Measurements from ENCODE around the gene MAP2K6.
"Not testable (repeated sequence)": the region's sequence is repeated elsewhere in the genome, so short reads cannot be mapped to it uniquely, and the experiment has no call there.

The MAP2K6 gene

DNA sequence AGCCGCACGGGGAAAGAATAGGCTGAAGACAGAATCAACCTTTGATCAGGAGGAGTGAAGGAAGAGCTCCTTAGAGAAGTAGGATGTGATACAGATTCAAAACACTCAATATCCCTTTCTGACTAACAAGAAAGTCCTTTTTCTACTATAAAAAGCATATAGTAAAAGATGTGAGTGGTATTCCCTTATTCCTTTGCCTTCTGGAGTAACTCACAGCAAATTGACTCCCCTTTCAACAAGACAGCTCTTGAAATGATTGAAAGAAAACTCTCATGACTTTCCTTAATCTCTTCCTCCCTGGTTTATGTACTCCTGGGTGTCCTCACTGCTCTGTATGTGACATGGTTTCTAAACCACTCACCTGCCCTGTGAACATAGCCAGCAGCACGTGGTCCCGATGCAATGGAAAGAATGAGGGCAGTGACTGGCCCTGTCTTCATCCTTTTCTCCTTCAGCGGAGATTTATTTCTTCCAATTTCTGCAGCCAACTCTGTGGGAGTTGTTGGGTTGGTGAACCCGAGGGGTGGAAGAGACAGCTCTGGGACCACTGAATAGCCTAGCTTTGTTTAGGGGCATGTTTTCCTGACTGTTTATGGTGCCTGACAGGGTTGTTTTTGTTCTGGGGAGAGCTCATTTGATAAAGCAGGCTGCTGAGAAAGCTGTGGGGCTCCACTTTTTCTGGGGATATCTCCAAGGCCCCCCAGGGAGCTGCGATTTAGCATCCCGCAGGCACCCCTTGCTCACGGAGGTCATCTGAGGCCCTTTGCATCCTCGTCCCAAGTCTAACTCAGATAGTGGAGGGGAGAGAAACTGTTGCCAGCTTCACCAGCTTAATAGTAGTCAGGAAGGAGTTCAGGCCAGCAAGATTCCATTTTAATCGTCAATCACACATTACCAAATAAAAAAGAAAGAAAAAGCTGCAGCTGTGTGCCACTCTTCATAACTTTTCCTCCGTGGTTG is 46.7 kb downstream of the MAP2K6 start:
- DNase-seq, result no peak

DNA sequence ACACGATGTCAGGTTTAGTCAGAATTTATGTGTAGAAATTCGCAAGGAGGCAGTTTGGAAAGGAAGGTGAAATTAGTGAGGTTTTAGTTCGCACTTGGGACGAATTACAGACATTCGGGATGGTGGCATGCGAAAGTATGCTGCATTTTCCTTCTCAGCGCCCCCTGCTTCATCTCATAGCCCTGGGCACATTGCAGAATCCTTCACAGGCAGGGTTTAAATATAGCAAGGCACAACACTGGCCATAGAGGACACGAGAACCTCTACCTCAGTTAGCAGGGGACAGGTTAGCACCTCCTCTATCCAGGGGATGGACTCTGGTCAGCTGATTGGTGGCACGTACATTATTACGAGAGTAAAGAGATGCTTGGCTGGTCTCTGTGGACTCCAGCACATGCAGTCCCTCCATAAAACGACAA is 47.5 kb downstream of the MAP2K6 start:
- DNase-seq, result no peak

DNA sequence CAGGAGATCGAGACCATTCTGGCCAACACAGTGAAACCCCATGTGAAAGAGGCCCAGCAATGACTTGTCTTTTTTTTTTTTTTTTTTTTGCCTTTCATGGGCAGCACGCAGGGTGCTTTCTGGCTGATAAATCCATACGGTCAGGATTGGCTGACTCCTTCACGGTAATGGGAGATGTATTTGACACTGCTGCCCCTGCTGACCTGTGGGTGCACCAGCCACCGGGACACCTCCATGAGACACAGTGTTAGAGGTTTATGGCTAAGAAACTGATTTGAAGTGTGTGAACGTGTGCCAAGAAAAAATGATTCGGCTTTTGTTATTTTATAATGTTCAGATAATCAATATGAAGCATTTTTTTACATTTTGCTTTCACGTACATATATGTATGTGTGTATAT is 48.4 kb downstream of the MAP2K6 start:
- no peak for DNase-seq

DNA sequence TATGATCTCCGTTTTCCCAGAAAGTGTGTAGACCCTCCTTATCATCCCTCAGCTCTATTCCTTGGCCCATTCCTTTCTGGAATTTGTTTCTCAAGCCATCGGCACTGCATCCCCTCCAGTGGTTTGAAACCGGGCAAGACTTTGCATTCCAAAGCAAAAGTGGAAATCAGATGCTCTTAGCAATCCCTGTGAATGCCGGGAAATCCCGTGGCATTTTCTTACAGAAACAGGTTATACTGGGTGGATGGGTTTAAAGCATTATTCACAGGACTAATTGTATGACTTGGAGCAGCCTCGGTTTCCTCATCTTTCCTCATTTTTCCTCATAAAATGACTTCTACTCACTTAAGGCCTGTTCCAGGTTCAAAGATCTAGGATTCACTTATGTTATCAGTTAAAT is 52.0 kb downstream of the MAP2K6 start:
- DNase-seq, result no peak

DNA sequence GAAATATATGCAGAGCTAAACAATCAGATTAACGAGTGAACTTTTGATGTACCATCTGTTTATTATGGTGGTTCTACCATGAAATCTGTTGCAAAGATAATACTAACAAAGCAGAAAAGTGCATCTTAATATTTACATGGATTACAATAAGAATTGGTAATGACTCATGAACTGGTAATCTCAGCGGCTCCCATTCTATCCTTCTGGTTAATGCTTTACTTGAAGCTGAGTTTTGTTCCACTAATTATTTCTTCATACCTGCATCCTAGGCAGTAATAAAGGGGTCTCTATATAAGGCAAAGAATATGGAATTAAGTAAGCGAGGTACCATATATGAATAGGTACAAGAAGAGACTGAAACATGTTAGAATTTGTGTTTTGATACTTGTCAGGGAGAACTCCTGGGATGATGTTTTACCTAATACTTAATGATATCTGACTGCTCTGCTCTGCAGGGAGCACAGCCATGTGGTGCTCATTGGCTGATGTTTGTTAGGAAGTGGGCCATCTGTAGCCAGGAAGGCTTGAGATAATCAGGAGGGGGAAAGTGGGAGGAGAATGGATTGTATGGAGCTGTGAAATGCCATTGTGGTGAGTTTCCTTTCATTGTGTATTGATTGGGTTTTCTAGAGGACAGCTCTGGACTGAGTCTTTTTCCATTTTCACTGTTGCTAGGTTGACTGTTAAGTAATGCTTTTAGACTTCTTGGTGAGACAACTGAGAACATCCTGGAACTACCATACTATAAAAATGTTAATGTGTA is 52.6 kb downstream of the MAP2K6 start:
- DNase-seq, result no peak

DNA sequence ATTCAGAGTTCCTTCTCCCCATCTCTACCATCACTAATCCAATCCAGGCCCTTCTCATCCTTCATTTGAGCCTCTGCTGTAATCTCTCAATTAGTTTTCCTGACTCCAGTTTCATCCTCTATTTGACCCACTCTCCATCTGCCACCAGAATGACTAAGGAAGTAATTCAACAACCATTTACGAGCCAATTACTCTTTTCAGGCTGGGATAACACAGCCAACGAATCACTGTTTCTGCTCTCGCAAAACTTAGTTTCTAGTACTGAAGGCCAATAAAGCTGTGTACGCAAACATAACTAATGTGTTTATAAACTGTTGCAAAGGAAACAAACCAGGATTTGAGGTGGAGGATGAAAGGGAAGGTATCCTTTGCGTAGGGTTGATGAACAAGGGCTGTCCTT is 53.7 kb downstream of the MAP2K6 start:
- no peak for DNase-seq

DNA sequence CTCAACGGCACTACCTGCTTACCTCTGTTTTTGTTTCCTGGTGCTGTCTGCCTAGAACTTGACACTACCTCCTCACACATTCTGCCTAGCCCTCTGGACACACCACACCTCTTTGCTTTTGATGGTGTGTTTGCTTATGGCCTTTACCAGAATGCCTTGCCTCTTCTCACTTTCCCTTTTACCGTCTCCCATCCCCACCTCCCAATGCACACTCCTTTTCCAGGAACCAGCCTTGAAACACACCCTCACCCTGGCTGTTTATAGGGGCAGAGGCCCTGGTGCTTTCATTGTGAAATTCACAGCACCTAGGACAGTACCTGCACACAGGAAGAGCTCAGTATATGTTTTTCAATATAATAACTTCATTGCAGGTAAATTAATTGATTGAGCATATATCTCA is 56.2 kb downstream of the MAP2K6 start:
- no peak for DNase-seq

DNA sequence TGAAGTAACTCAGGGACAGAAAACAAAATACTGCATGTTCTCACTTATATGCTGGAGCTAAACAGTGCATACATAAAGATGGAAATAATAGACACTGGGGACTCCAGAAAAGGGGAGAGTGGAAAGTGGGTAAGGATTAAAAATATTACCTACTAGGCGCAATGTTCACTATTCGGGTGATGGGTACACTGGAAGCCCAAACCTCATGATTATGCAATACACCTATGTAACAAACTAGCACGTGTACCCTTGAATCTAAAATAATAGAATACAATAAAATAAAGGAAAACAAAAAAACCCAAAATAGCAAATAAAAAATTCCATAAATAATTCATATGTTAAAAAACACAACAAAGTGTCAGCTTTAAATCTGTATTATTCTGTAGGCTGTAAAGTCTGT is 56.9 kb downstream of the MAP2K6 start:
- DNase-seq, result no peak

DNA sequence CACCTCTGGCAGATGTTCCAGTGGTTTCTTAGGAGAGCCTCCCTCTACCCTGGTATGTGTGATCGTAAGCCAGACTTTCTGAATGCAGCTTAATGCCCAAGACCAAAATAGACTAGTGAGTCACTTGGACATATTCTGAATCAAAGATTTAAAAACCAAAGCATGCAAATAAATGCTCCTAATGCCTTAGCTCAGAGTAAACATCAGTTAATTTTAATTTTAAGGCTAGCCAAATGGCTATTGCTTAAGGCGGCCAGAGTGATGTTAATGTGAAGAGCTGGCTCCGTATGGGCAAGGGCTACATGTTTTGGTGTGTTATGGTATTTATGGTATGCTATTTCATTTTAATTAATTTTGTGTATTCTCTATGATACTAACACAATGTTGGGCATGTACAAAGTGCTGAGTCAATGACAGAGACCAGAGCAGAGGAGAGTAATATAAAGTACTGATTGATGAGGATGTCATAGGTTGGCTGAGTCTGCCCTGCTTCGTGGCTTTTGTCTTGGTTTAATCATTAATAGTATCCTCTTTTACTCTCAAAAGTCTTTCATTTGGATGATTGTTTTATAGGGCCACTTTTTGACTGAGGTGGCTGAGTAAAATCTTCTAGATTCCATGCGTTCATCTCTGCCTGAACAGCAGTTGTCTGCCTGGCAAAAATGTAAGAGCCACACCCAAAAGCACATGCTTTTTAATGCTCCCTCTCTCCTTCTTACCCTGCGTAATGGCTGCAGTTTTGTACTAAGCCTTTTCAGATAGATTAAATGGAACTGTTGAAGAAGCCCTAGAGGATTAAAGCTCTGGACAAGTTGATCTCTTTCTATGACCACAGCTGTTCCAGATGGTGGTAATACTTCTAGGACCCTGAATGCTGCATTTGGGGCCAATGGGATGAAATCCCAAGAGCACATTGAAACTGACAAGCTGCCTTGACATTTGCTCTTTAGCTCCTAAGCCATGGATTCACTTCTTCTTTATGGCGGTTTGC is 59.6 kb downstream of the MAP2K6 start:
- DNase-seq, result no peak

DNA sequence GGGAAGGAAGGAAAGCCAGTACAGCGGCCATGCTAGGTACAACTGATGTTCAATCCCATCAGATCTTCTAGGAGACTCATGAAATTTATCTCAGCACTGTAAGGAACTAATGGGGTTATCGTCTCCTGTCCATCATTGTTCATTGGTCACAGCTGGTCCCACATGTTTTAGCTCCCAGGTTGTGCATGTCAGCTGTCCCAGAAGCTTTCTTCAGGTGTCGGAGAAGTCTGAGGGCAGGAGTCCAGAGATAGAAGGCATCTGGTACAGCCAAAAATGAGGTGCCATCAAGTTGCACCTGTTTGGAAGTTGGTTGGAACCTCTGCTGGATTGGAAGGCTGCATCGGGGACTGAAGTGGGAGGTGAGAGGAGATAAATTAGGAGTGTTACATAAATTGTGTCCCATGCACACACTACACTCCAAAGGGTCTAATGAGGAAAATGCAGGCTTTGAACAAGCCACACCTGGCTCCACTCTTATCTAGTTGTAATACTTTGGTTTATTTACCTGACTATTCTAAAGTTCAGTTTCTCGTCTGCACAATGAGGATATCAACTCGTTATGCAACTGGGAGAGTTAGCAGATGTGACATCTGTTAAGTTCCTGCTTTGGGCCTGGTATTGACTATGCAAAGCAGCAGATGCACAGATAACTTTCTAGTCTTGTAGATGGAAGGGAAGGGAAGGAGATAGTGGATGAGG is 62.9 kb downstream of the MAP2K6 start:
- no peak for DNase-seq

DNA sequence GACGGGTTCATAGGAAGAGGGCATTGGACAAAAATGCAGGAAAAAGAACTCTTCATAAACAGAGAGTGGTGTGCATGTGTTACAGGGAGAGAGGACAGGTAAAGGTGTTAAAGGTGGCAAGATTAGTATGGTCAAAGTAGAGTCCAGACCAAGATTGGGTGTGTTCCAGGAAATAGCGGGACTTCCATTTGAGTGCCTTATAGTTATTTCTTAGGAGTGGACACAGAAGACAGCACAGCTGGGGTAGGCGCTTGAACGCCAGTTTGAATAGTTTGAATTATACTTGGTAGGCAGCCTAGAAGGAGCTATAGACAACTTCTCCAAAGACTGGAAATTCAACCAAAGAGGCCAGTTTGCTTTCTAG is 63.4 kb downstream of the MAP2K6 start:
- DNase-seq, result no peak

DNA sequence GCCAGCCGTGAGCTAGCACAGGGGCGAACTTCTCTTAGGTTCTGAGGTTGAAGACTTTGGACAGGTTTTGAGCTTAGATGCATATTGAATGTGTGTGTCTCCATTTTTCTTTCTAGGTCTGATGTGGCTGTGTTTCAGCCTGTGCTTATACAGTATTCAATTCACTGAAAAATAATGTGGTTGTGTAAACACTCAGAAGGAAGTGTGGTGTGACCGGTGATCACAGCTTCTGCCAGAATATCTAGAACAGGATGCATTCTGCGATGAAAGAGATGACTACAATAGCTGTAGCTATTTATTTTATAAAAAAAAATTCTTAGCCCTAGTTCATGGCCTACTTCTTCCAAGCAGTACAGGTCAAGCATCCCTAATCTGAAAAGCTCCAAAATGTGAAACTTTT is 64.4 kb downstream of the MAP2K6 start:
- no peak for DNase-seq

DNA sequence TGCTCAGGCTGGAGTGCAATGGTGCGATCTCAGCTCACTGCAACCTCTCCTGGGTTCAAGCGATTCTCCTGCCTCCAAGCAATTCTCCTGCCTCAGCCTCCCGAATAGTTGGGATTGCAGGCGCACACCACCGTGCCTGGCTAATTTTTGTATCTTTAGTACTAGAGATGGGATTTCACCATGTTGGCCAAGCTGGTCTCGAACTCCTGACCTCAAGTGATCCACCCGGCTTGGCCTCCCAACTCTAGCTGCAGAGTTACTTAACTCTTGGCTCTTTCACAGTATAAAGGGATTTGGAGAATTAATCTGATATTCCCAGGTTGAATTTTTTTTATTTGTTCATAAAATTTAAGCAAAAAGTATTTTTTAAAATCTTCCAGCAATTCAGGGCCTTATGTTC is 65.3 kb downstream of the MAP2K6 start:
- DNase-seq, result not testable (repeated sequence)

DNA sequence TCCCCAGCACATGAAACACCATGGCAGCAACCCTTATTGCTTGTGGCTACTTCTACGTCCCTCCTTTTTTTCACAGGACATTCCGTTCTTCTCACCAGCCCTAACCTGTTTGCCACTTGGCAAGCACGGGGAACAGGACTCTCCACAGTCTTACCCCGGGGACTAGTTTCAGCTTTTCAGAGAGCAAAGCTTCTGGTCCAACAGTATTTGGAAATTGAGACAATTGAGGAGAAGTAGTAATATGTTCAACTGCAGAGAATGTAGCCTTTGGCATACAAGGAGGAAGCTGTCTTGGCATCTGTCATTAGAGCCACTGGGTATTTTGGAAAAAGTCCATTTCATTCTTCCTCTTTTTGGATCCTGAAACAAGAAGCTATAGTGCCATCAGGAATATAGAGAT is 65.7 kb downstream of the MAP2K6 start:
- no peak for DNase-seq

DNA sequence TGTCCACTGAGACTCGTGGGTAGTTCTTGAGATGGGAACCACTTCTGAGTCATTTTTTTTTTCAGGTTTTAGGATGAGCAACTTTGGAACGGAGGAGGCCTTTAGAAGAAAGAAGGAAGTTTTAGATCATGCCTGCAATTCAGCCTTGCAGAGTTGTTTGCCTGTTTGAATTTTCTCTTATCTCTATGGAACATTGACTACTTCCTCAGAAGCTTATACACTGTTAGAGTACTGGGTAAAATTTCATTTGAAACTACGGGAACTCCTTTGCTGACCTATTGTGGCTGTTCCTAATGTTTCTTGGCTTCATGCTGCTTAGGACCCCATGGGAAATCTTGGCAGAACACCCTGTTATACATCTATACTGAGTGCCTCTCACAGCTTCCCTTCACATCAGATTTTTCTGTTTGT is 70.8 kb downstream of the MAP2K6 start:
- no peak for DNase-seq

DNA sequence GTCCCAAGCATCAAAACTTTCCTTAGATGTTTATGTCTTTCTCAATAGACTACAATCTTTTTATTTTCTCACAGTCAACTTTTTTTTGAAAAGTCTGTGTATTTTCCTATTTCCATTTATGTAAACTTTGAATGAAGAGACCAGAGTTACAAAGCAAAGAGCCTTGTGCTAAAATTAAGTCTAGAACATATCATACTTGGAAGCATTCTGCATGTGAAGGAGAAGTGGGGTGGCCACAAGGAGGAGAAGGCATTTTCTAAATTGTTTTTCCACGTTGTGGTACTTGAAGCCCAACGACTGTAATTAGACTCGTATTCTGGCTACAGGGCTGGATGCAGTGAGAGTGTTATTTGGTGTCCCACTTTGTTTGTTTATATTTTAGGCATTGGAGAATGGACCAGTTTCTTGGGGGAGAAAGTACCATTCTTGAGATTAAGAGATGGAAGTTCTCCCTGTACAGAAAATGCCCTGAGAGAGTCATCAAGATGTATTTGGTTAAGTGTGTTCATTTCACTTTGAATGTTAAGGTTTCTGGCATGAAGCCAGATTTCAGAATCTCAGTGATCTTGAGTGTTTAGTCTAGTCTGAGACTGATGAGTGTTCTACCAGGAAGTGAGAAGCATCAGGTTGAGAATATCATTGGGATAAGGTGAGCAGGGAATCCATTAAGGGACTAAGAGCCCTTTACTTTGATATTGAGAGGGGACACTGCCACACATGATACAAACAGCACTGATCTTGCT is 71.6 kb downstream of the MAP2K6 start:
- DNase-seq, result no peak

DNA sequence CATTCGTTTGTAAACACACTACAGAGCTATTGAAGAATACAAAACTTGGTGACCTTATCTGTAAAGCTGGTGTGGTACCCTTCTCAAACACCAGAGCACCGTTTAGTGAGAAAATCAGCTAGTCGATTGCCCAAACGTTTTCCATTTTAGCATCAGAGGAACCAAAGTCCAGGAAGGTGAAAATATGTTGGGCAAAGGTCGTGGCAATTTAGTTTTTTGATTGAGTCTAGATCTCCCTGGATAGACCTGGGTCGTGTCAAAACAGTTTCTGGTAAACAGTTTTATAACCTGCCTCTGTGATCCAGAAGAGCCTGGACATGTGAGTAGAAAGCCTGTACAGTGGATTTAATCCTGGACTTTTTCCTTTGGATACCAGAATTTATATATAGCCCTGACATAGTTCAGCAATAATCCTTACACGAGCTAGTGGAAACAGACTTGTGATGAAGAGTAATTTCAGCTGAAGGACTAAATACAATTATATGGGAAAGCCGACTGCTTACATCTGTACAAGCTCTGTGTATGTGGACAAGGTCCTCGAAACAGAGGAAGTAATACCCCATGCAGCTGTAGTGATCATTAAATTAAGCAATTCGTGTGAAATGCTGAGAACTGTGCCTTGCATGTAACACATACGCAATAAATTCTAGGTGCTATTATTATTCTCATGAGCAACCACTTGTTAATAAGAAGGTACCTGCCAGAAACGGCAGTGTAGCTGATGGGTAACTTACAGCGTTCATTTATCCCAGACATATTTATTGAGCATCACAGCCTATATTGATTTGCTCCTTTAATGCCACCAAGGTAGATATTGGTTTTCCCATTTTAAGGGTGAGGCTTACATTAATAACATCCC is 72.5 kb downstream of the MAP2K6 start:
- no peak for DNase-seq

DNA sequence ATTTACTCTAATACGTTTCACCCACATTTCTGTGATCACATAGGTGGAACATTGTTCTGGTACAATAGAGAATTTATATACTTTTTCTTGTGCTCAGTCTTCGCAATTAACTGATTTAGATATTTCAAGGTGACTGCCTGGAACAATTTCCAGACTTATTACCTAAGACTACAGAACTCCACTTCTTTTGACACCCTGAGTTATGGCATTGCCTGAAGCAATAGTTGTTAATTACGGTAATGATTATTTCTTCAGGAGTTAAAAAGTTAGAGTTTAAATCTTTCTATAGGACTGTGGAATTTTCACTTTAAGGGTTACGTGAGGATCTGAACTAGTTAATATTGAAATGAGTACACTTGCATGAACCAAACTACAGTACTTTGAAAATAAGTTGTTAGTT is 74.8 kb downstream of the MAP2K6 start:
- DNase-seq, result no peak

DNA sequence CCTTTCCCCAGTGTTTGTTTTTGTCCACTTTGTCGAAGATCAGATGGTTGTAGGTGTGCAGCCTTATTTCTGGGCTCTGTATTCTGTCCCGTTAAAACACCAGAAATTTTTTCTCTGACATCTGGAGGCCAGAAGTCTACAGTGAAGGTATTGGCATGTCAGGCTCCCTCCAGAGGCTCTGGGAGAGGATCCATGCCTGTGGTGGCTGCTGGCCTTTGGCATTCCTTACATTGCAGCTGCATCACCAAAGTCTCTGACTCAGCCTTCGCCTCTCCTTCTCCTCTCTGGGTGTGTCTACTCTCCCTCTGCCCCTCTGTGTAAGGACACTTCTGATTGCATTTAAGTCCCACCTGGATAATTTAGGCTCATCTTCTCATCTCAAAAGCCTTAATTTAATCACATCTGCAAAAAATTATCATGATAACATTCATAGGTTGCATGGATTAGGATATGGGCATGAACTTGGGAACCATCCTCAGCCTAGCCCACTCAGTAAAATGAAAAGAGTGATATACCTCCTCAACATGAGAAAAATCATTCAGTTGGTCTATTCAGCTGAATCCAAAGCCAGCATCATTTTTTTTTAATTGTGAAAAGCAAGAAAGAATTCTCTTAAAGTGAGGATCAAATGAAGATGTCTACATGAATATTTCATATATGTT is 78.0 kb downstream of the MAP2K6 start:
- DNase-seq, result no peak

DNA sequence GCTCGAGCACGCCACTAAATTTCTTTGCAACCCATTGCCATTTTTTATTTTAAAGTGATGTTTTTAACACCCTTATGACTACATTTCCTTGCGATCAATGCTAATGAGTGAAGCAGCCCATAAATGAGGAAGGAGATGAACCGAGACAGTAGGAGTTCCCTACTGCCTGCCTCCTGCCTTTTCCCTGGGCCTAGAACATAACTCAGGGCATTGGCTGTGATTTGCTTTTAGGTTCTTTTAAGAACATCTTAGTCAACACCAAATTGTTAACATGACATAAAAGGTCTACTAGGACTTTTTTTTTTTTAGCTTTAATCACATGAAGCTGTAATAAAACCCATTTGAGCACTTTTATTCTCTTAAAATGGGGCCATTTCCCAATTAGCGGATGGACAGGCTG is 81.3 kb downstream of the MAP2K6 start:
- no peak for DNase-seq
